Effector memory CD8-positive, alpha-beta T cell (primary cell): Measurements from ENCODE around the gene MED23.

ENCODE experiments used
- ATAC-seq: fragments of 150-1000 bp; cut with Tn5 transposase; replicated peaks from 2 replicates; pipeline ENCODE4 v1.10.0; 2021; ENCODE audit warnings: mild to moderate bottlenecking, moderate library complexity
- DNase-seq, 3 experiments: peaks; one replicate each; pipeline ENCODE4 v3.0.0; 2021
- H3K27ac Mint-ChIP-seq, 2 donors: one replicate each; pipeline ENCODE4 v1.8.0; 2022; ENCODE audit warnings: mild to moderate bottlenecking in 2 of 2, mixed read lengths in 2 of 2, moderate library complexity in 2 of 2
- H3K27me3 Mint-ChIP-seq, 2 donors: one replicate each; pipeline ENCODE4 v1.8.0; 2022; ENCODE audit warnings: mixed read lengths in 2 of 2
- H3K36me3 Mint-ChIP-seq: one replicate; pipeline ENCODE4 v1.8.0; 2022; ENCODE audit warnings: mild to moderate bottlenecking, moderate library complexity, mixed read lengths; ENCODE audit not compliant: insufficient read depth
- H3K4me1 Mint-ChIP-seq, 2 donors: one replicate each; pipeline ENCODE4 v1.8.0; 2022; ENCODE audit warnings: low read depth in 2 of 2, mixed read lengths in 2 of 2
- H3K4me3 Mint-ChIP-seq, 2 donors: one replicate each; pipeline ENCODE4 v1.8.0; 2022; ENCODE audit warnings: mild to moderate bottlenecking in 2 of 2, mixed read lengths in 2 of 2, moderate library complexity in 2 of 2
- H3K9me3 Mint-ChIP-seq, 2 donors: one replicate each; pipeline ENCODE4 v1.8.0; 2022; ENCODE audit warnings: mixed read lengths in 2 of 2

MED23 gene

DNA sequence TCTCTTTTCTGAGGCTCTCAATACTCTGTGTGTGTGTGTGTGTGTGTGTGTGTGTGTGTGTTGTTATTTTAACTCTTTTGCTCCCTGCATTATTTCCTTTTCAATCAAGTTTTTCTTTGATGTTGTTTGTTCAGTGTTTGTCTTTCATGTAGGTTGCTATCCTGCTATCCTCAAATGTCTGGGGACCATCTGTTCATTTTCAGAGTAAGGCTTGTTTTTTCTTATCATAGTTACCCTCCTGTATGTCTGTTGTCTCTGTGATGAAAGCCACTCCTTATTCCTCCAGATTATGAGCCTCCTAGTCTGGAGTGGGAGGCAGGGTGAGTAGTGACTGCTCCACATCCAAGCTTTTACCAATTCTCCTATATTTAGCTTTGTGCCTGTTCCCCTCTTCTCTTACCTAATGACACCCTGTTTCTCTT, 18.2 kb upstream of the MED23 start:
- Mint-ChIP-seq H3K36me3 (no peaks in the 10 kb centered on the region), H3K4me1 (no peaks in the 10 kb centered on the region), H3K27ac (no peak overlapping the region), H3K9me3 (no peaks in the 10 kb centered on the region), H3K4me3 (no peak overlapping the region), H3K27me3 (no peaks in the 10 kb centered on the region)
- DNase-seq (no peak), ATAC-seq (no peak)

DNA sequence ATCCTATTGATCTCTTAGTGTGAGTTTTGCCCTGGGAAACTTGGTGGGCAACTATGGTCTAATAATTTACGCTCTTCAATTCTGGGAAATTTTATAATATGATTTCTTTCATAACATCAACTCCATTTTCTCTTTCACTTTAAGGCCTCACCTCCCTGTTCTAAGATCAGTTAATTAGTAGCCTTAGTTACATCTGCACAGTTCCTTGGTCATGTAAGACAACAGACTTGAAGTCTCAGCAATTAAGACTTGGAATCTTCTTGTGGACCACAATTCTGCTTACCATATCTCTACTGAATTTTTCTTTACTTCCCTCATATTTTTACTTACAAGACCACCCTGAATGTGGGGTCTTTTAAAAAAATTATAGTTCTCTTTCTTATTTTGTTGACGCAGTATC, 17.8 kb upstream of the MED23 start:
- Mint-ChIP-seq H3K36me3 (no peaks in the 10 kb centered on the region), H3K27me3 (no peaks in the 10 kb centered on the region), H3K9me3 (no peaks in the 10 kb centered on the region), H3K4me3 (no peak overlapping the region), H3K27ac (no peak overlapping the region), H3K4me1 (no peaks in the 10 kb centered on the region)
- no peak for ATAC-seq
- no peak for DNase-seq

DNA sequence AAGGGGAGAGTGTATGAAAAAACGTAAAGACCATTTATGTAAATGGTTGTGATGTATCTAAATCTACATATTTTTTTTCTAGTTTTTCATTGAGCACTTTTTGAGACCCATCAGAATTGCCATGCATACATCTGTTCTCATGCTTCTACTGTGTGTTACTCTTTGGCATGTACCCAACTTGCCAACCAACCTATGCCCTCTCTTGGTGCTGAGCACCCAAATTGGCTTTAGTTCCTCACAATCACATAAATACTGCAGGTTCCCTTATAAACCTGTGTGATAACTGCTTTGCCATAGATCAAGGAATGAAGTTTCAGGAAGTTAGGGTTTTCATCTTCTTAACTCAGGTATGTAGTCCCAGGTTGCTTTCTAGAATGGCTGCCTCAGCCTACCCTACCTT, 16.9 kb upstream of the MED23 start:
- no peaks in the 10 kb centered on the region for H3K9me3 Mint-ChIP-seq
- DNase-seq: no peak
- H3K4me1 Mint-ChIP-seq: no peaks in the 10 kb centered on the region

DNA sequence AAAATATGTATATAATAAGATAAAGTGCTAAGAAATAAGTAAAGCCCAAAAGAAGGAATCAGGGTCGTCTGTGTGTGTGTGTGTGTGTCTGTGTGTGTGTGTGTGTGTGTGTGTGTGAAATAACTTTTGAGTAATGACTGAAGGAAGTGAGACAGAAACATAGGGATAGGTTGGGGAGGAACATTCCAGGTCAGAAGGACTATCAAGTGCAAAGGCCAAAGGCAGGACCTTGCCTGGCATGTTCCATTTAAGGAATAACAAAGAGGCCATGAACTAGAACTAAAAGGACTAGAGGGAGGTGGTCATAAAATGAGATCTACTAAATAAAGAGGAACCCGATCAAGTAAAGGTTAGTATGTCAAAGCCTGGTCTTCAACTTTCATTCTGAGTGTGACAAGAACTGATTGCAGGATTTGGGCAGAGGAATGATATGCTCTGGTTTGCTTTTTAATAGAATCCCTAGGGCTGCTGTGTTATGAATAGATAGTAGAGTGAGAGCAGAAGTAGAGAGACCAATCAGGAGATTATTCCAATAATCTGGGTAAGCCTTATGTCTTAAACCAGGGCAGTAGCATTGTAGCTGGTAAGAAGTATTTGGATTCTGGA, 15.9 kb upstream of the MED23 start:
- no peaks in the 10 kb centered on the region for H3K27me3 Mint-ChIP-seq
- no peak for DNase-seq
- H3K36me3 Mint-ChIP-seq: no peaks in the 10 kb centered on the region
- ATAC-seq: no peak
- no peak overlapping the region for H3K27ac Mint-ChIP-seq
- H3K9me3 Mint-ChIP-seq: no peaks in the 10 kb centered on the region
- H3K4me3 Mint-ChIP-seq: no peak overlapping the region
- no peaks in the 10 kb centered on the region for H3K4me1 Mint-ChIP-seq

More for the DNA sequence above, 16.9 kb upstream of the MED23 start:
- H3K36me3 Mint-ChIP-seq: no peaks in the 10 kb centered on the region
- no peak overlapping the region for H3K27ac Mint-ChIP-seq
- no peak for ATAC-seq
- no peak overlapping the region for H3K4me3 Mint-ChIP-seq
- H3K27me3 Mint-ChIP-seq: no peaks in the 10 kb centered on the region

DNA sequence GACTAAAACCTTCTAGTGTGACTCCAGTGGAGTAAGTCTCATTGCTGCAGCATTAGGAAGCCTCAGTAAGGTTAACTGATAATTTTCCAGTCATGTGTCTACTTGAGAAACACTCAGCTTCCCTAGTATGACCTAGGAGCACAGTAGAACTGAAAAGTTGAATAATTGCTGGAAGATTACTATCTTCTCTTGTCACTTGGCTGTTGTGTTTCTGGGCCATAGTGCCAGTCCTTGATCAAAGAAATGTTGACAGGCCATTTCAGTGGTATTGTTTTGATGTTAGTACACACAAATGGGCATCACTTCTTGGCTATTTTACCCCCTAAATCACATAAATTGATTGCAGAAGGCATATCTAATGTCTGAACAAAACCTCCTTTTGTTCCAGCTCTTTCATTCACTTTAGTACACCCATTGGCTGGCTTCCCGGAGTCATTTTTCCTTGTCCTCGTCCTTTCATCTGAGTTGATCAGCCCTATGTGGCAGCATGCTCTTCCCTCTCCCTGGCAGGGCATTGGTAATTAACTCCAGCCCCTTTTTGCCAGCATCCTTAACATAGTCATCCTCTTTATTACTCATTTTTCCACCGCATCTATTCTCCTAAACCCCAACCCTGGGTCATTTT, 15.1 kb upstream of the MED23 start:
- Mint-ChIP-seq H3K4me3 (no peak overlapping the region), H3K4me1 (no peaks in the 10 kb centered on the region), H3K27ac (no peak overlapping the region), H3K27me3 (no peaks in the 10 kb centered on the region), H3K36me3 (no peaks in the 10 kb centered on the region), H3K9me3 (no peaks in the 10 kb centered on the region)
- DNase-seq: no peak
- ATAC-seq: no peak

- DNase-seq (no peak), ATAC-seq (no peak)
- no peaks in the 10 kb centered on the region for H3K9me3 Mint-ChIP-seq
- no peaks in the 10 kb centered on the region for H3K27me3 Mint-ChIP-seq
- no peak overlapping the region for H3K27ac Mint-ChIP-seq
- no peaks in the 10 kb centered on the region for H3K4me1 Mint-ChIP-seq
- H3K4me3 Mint-ChIP-seq: no peak overlapping the region
- H3K36me3 Mint-ChIP-seq: no peaks in the 10 kb centered on the region
These were observed 14.5 kb upstream of the MED23 start for GRCh38 chr6:131642565-131642964.

DNA sequence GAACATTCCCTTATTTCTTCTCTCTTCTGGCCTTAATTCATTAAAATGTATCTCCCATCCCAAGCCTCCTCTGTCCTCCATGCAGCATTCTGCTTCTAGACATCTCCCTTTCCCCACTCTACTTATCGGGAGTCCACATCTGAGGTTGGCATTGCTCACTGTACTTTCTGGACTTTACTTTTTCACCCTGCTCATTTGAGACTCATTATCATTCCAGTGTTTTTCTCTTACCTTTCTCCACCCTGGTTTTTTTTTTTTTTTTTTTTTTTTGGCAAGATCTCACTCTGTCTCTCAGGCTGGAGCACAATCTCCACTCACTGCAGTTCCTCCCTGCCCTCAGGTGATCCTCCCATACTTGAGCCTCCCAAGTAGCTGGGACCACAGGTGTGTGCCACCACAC, 13.5 kb upstream of the MED23 start:
- DNase-seq (no peak), ATAC-seq (no peak)
- Mint-ChIP-seq H3K4me1 (no peaks in the 10 kb centered on the region), H3K36me3 (no peaks in the 10 kb centered on the region), H3K27me3 (no peaks in the 10 kb centered on the region), H3K9me3 (no peaks in the 10 kb centered on the region), H3K4me3 (no peak overlapping the region), H3K27ac (no peak overlapping the region)

DNA sequence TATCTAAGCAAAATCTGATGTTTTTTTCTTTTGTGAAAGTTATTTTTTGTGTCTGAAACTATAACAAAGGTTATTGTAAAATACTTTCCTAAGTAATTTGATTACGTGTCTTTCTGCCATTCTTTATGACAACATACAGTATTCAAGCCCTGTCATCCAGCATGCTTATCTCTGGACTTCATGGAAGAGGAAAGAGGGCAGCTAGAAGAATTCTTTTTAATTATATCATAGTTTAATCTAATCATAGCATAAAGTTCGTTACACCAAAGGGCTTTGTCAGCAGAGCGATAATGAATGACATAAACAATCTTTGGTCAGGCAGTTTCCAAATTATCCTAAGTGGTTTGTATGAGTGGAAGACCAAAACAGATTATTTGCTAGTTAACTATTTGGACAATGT, 12.5 kb upstream of the MED23 start:
- no peaks in the 10 kb centered on the region for H3K4me1 Mint-ChIP-seq
- no peak overlapping the region for H3K4me3 Mint-ChIP-seq
- H3K9me3 Mint-ChIP-seq: no peaks in the 10 kb centered on the region
- no peaks in the 10 kb centered on the region for H3K27me3 Mint-ChIP-seq
- no peak for DNase-seq
- H3K27ac Mint-ChIP-seq: no peak overlapping the region
- no peaks in the 10 kb centered on the region for H3K36me3 Mint-ChIP-seq
- no peak for ATAC-seq

DNA sequence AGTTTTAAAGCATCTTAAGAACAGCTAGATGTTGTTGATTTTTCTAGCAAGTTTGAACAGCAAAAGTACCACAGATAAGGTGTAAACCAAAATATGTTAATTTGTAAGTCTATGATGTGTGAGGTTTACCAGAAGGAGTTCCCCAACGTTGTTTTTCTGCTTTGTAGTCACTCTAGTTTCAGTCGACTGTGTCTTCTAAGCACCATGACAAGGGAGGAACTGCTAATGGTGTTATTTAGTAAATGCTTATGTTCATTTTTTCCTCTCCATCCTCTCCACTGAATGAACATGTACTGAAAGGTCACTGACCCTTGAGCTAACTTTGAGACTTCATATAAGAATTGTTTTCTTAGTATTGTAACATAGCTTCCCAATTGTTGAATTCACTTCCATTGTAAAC, 12.1 kb upstream of the MED23 start:
- Mint-ChIP-seq H3K9me3 (no peaks in the 10 kb centered on the region), H3K4me1 (no peaks in the 10 kb centered on the region), H3K27ac (no peak overlapping the region), H3K36me3 (no peaks in the 10 kb centered on the region), H3K27me3 (no peaks in the 10 kb centered on the region), H3K4me3 (no peak overlapping the region)
- peak; percentile 26 for ATAC-seq
- no peak for DNase-seq

DNA sequence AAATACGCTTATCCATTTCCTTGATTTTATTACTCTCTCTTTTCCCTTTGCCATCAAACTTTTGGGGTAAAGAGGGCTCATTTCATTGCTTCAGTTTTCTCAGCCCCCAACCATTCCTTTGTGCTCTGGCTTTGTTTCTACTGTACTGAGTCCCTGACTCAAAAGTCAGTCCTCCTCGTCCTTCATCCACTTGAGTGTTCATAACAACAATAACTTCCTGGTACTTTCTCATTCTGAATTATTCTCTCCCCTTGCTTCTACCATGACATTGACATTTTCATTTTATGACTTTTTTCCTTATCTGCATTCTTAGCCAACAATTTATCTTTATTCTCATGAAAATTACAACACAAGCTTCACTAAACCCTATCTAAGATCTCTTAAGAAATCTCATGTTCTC, 10.0 kb upstream of the MED23 start:
- H3K27ac Mint-ChIP-seq: no peak overlapping the region
- no peaks in the 10 kb centered on the region for H3K9me3 Mint-ChIP-seq
- ATAC-seq (no peak), DNase-seq (no peak)
- no peaks in the 10 kb centered on the region for H3K4me1 Mint-ChIP-seq
- H3K27me3 Mint-ChIP-seq: no peaks in the 10 kb centered on the region
- no peak overlapping the region for H3K4me3 Mint-ChIP-seq
- no peaks in the 10 kb centered on the region for H3K36me3 Mint-ChIP-seq

DNA sequence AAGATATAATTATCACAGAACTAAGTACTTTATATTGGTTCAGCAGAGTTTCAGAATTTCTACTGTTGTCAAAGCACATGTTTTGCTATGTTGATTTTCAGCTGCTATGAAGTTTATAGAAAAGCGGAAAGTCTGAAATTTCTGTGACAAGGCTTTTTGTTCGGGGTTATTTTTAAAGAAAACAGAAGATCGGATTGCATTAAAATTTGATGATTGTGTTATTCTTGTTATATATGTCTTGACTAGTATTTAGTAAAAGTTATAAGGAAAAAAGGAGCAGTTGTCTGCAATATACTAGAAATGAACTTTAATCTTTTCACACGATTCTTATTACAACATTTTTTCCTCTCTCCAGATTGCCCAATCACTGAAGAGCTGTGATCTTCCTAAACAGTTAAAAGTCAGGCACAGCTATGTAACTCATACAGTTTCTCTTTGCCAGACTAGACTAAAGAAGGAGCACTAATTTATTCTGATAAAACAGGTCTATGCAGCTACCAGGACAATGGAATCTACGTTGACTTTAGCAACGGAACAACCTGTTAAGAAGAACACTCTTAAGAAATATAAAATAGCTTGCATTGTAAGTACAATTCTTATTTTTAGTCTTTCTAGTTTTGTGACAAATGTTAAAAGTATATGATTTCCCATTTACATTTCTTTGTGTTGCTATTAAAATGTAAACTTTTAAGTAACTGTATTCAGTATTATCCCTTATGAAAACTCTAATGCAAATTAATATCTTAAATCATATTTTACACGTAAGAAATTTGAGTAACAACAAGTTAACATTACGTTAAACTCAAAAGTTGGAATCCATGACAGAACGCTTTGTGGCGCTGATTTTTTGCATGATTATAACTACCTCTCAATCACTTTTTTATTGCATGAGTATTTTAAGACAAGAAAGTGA, 9.1 kb upstream of the MED23 start, which contains the start of gene ENPP3:
Gene ENPP3, plus strand, starts transcription at position 423 of the 913 bp plus-strand sequence. Its CDS starts 83 bp downstream, at position 506.
- DNase-seq: no peak

GRCh38 chr6:131635384-131636340, 7.6 kb upstream of the MED23 start:
- no peaks in the 10 kb centered on the region for H3K9me3 Mint-ChIP-seq
- H3K27ac Mint-ChIP-seq: no peak overlapping the region
- no peaks in the 10 kb centered on the region for H3K36me3 Mint-ChIP-seq
- ATAC-seq (no peak), DNase-seq (no peak)
- no peak overlapping the region for H3K4me3 Mint-ChIP-seq
- H3K4me1 Mint-ChIP-seq: no peaks in the 10 kb centered on the region
- no peaks in the 10 kb centered on the region for H3K27me3 Mint-ChIP-seq

More for the DNA sequence above, 9.1 kb upstream of the MED23 start, which contains the start of gene ENPP3:
- H3K4me3 Mint-ChIP-seq: no peak within 1 kb of the TSS
- no peaks in the 10 kb centered on the region for H3K36me3 Mint-ChIP-seq
- no peak within 1 kb of the TSS for H3K27ac Mint-ChIP-seq
- no peaks in the 10 kb centered on the region for H3K9me3 Mint-ChIP-seq
- H3K27me3 Mint-ChIP-seq: no peaks in the 10 kb centered on the region
- H3K4me1 Mint-ChIP-seq: no peaks in the 10 kb centered on the region
- ATAC-seq: no peak
